HCT116 (cell line): ENCODE measurements around the gene FHDC1. TPM values are rescaled to one million over a fixed set of nuclear protein-coding genes. Genes with fewer than 3 reads are reported as not detected.
A peak's percentile ranks its signal among the peaks of the same experiment; 100 is the strongest.

Experiments
- ATAC-seq: fragments of 200-7000 bp; cut with Tn5 transposase; 2 replicates; pipeline ENCODE4 v1.9.1; 2020; ENCODE audit warnings: mild to moderate bottlenecking, moderate library complexity
- BruUV-seq: library from RNA; stranded (reverse); fragments of 400-500 nt; replicated peaks from 2 replicates; lab custom pipeline; 2021; lab: Mats Ljungman, UMichigan
- CTCF ChIA-PET: fragments of 300-600 bp; sonication (Branson Sonifier 250); formaldehyde crosslinking; loops from one replicate; lab custom pipeline; 2021; ENCODE audit warnings: antibody characterized with exemption; lab: Charles Lee
- POLR2A ChIA-PET: fragments of 300-600, 350-600 bp; sonication (Branson Sonifier 250); formaldehyde crosslinking; loops from one replicate; lab custom pipeline; 2021; ENCODE audit warnings: antibody characterized with exemption; lab: Charles Lee
- RAD21 ChIA-PET, 2 experiments: fragments of 300-600 bp; sonication (Branson Sonifier 250); formaldehyde crosslinking; loops; one replicate each; lab custom pipeline; 2023; ENCODE audit warnings: low total read pairs in 2 of 2; ENCODE audit not compliant: uncharacterized antibody in 2 of 2, unreplicated experiment in 2 of 2, low non-redundant PET in 1 of 2; lab: Charles Lee
- DNase-seq: peaks from one replicate; pipeline ENCODE4 v3.0.0-alpha.2; 2010; ENCODE audit warnings: low read depth, low spot score
- H2AFZ ChIP-seq: fragments of 200-600 bp; shearing (Covaris generic), sonication (generic); 2 replicates; pipeline ENCODE4 v1.6.1; 2017; ENCODE audit warnings: low read depth, mixed run types, mixed read lengths, antibody characterized with exemption, low read length; ENCODE audit not compliant: poor library complexity, severe bottlenecking
- H3K27ac ChIP-seq: 2 replicates; pipeline ENCODE4 v1.5.1; 2012; ENCODE audit warnings: low read depth, low read length
- H3K27me3 ChIP-seq: fragments of 200-600 bp; sonication (generic); 2 replicates; pipeline ENCODE4 v1.6.1; 2016; ENCODE audit warnings: mixed run types, low read length, mixed read lengths; ENCODE audit not compliant: insufficient read depth
- H3K36me3 ChIP-seq, 2 experiments: fragments of 200-500 bp in 1 of 2; fragments of 200-600 bp in 1 of 2; sonication (Bioruptor generic) in 1 of 2; sonication (generic) in 1 of 2; 2 replicates each; pipeline versions ENCODE4 v1.5.1 to v1.6.1; 2014 to 2016; ENCODE audit warnings: low read length in 2 of 2, inconsistent platforms in 1 of 2, mixed read lengths in 1 of 2, mixed run types in 1 of 2; ENCODE audit not compliant: insufficient read depth in 2 of 2, control insufficient read depth in 1 of 2
- H3K4me1 ChIP-seq, 2 experiments: fragments of 200-600 bp in 1 of 2; sonication (generic) in 1 of 2; 2 replicates each; pipeline versions ENCODE4 v1.5.1 to v1.6.1; 2012 to 2017; ENCODE audit warnings: low read length in 2 of 2, inconsistent platforms in 1 of 2, mild to moderate bottlenecking in 1 of 2, mixed read lengths in 1 of 2, mixed run types in 1 of 2, moderate library complexity in 1 of 2; ENCODE audit not compliant: insufficient read depth in 2 of 2, control insufficient read depth in 1 of 2
- H3K4me2 ChIP-seq: fragments of 200-600 bp; sonication (generic); 2 replicates; pipeline ENCODE4 v1.6.1; 2017; ENCODE audit warnings: mixed run types, low read length, mixed read lengths
- H3K4me3 ChIP-seq, 2 experiments: fragments of 200-600 bp in 1 of 2; sonication (generic) in 1 of 2; replicated peaks in 1 of 2; 2 replicates each; pipeline ENCODE4 v1.5.1; 2011 to 2016; ENCODE audit warnings: low read length in 2 of 2, control low read depth in 1 of 2, low read depth in 1 of 2, mild to moderate bottlenecking in 1 of 2, mixed read lengths in 1 of 2, mixed run types in 1 of 2
- H3K79me2 ChIP-seq: fragments of 200-600 bp; sonication (generic); 2 replicates; pipeline ENCODE4 v1.6.1; 2017; ENCODE audit warnings: mild to moderate bottlenecking, mixed run types, low read length, moderate library complexity, mixed read lengths; ENCODE audit not compliant: insufficient read depth
- H3K9ac ChIP-seq: fragments of 200-600 bp; sonication (generic); 2 replicates; pipeline ENCODE4 v1.6.1; 2016; ENCODE audit warnings: low read length, mixed read lengths
- H3K9me2 ChIP-seq: fragments of 200-600 bp; sonication (generic), shearing (Covaris generic); 2 replicates; pipeline ENCODE4 v1.6.1; 2017; ENCODE audit warnings: mixed run types, mild to moderate bottlenecking, moderate library complexity; ENCODE audit not compliant: insufficient read depth
- H3K9me3 ChIP-seq, 2 experiments: fragments of 200-500 bp in 1 of 2; fragments of 200-600 bp in 1 of 2; sonication (Bioruptor generic) in 1 of 2; sonication (generic) in 1 of 2; 2 replicates each; pipeline ENCODE4 v1.6.1; 2014 to 2017; ENCODE audit warnings: low read length in 2 of 2, mixed read lengths in 2 of 2, inconsistent platforms in 1 of 2, low read depth in 1 of 2, mild to moderate bottlenecking in 1 of 2, mixed run types in 1 of 2, moderate library complexity in 1 of 2; ENCODE audit not compliant: control insufficient read depth in 1 of 2, insufficient read depth in 1 of 2
- H4K20me1 ChIP-seq: fragments of 200-600 bp; sonication (generic), shearing (Covaris generic); 2 replicates; pipeline ENCODE4 v1.6.1; 2017; ENCODE audit warnings: mixed run types, mild to moderate bottlenecking, moderate library complexity; ENCODE audit not compliant: insufficient read depth
- CTCF ChIP-seq, 3 experiments: fragments of 200-600 bp in 1 of 3; sonication (generic) in 1 of 3; IDR thresholded peaks in 2 of 3; conservative IDR thresholded peaks in 1 of 3; 2 replicates each; pipeline ENCODE4 v1.5.1; 2012 to 2017; ENCODE audit warnings: low read depth in 2 of 3, low read length in 2 of 3, antibody characterized with exemption in 1 of 3, borderline replicate concordance in 1 of 3, control low read depth in 1 of 3, mild to moderate bottlenecking in 1 of 3, mixed read lengths in 1 of 3, mixed run types in 1 of 3, moderate library complexity in 1 of 3; ENCODE audit not compliant: insufficient read depth in 1 of 3
- EGR1 ChIP-seq: IDR thresholded peaks from 2 replicates; pipeline ENCODE4 v1.6.1; 2012; ENCODE audit warnings: low read depth
- EZH2phosphoT487 ChIP-seq: fragments of 200-600 bp; IDR thresholded peaks from 2 replicates; pipeline ENCODE4 v1.6.1; 2018; ENCODE audit warnings: antibody characterized with exemption, borderline replicate concordance
- MAX ChIP-seq: IDR thresholded peaks from 2 replicates; pipeline ENCODE4 v1.6.1; 2012
- POLR2AphosphoS5 ChIP-seq: IDR thresholded peaks from 2 replicates; pipeline ENCODE4 v1.6.1; 2011; ENCODE audit warnings: mild to moderate bottlenecking, low read depth, low read length, moderate library complexity
- REST ChIP-seq: IDR thresholded peaks from 2 replicates; pipeline ENCODE4 v1.6.1; 2012; ENCODE audit warnings: low read depth
- SIN3A ChIP-seq: IDR thresholded peaks from 2 replicates; pipeline ENCODE4 v1.6.1; 2012; ENCODE audit warnings: low read depth
- SP1 ChIP-seq: IDR thresholded peaks from 2 replicates; pipeline ENCODE4 v1.6.1; 2012; ENCODE audit warnings: low read depth
- SRF ChIP-seq: IDR thresholded peaks from 2 replicates; pipeline ENCODE4 v1.6.1; 2012; ENCODE audit warnings: low read depth
- ZBTB33 ChIP-seq: IDR thresholded peaks from 2 replicates; pipeline ENCODE4 v1.6.1; 2011; ENCODE audit warnings: mild to moderate bottlenecking, low read length, moderate library complexity; ENCODE audit not compliant: insufficient replicate concordance; ENCODE audit errors: extremely low read depth
- ZFX ChIP-seq: fragments of 450-650 bp; IDR thresholded peaks from 2 replicates; pipeline ENCODE4 v1.6.1; 2017
- ZNF274 ChIP-seq: fragments of 200-500 bp; sonication (Bioruptor generic); IDR thresholded peaks from 2 replicates; pipeline ENCODE4 v1.6.1; 2014; ENCODE audit warnings: mild to moderate bottlenecking, low read depth, low read length, inconsistent platforms
- intact Hi-C: fragments of 100-400 bp; cut with micrococcal nuclease; formaldehyde crosslinking; loops from 2 replicates; pipeline ENCODE4 v1.10.0; 2022
- total RNA-seq: library from RNA; stranded (reverse); gene quantifications from one replicate; pipeline ENCODE4 v1.2.1, GENCODE V29; 2021; ENCODE audit not compliant: unreplicated experiment

Gene FHDC1
- total RNA-seq, 1 experiment from 2014 or later, result 1.8 TPM

GRCh38 chr4:152981842-152982241 lies 45.7 kb downstream of the FHDC1 start:
- H3K36me3 ChIP-seq, result no peaks in the 10 kb centered on the region
- RAD21 ChIA-PET, result no interaction called here
- no peak for TF ChIP-seq SIN3A
- no peak for TF ChIP-seq SRF
- TF ChIP-seq SP1, result no peak
- TF ChIP-seq EGR1, result no peak
- no peak for TF ChIP-seq MAX
- TF ChIP-seq ZNF274, result no peak
- TF ChIP-seq EZH2phosphoT487, result no peak
- no peak for TF ChIP-seq ZFX
- TF ChIP-seq CTCF (IDR thresholded peaks at IDR 0.05 in 2 of 3, conservative IDR thresholded peaks at IDR 0.05 in 1 of 3; ENCODE audit: borderline replicate concordance in 1 of 3, insufficient read depth in 1 of 3, low read depth in 2 of 3, low read length in 2 of 3), result no peak
- TF ChIP-seq, all 23 proteins: peak for 0
- no peak overlapping the region for H2AFZ ChIP-seq
- BruUV-seq, result no TSS peak
- no peaks in the 10 kb centered on the region for H3K9me3 ChIP-seq
- no peaks in the 10 kb centered on the region for H3K79me2 ChIP-seq
- H4K20me1 ChIP-seq, result no peaks in the 10 kb centered on the region
- intact Hi-C loops, result no loop called here
- H3K27ac ChIP-seq, result no peak overlapping the region
- H3K27me3 ChIP-seq, result no peaks in the 10 kb centered on the region
- H3K4me1 ChIP-seq, result peaks cover 0 to 4% of the 10 kb centered on the region in 2 experiments; a peak in 1 of 4 replicates
- H3K9me2 ChIP-seq, result no peaks in the 10 kb centered on the region
- H3K4me2 ChIP-seq, result no peak overlapping the region
- POLR2A ChIA-PET, result no interaction called here
- ATAC-seq (no peak), DNase-seq (no peak)
- CTCF ChIA-PET, result no interaction called here
- no peak overlapping the region for H3K9ac ChIP-seq
- H3K4me3 ChIP-seq, result no peak overlapping the region

- Histone ChIP-seq H3K79me2 (no peaks in the 10 kb centered on the region), H3K27me3 (no peaks in the 10 kb centered on the region), H4K20me1 (no peaks in the 10 kb centered on the region), H3K9me3 (no peaks in the 10 kb centered on the region), H3K9me2 (no peaks in the 10 kb centered on the region), H3K9ac (no peak overlapping the region), H3K4me1 (peaks cover 0 to 4% of the 10 kb centered on the region in 2 experiments; a peak in 1 of 4 replicates), H2AFZ (no peak overlapping the region), H3K4me3 (no peak overlapping the region), H3K27ac (no peak overlapping the region), H3K36me3 (no peaks in the 10 kb centered on the region), H3K4me2 (no peak overlapping the region)
- DNase-seq, result no peak
- no peak for ATAC-seq
- no TSS peak for BruUV-seq
- ChIA-PET RAD21 (interaction anchor here in 1 of 2 experiments (1.1 kb wide), 1 partner anchor 15 kb away, joined by 3 read pairs; no protein-coding TSS in a partner anchor), CTCF (no interaction called here), POLR2A (no interaction called here)
- intact Hi-C loops, result no loop called here
- no peak for TF ChIP-seq MAX
- no peak for TF ChIP-seq EGR1
- no peak for TF ChIP-seq POLR2AphosphoS5
- TF ChIP-seq ZBTB33, result no peak
- no peak for TF ChIP-seq EZH2phosphoT487
- TF ChIP-seq REST, result peak; percentile 28
These were observed 47.1 kb downstream of the FHDC1 start for GRCh38 chr4:152983221-152983620.
